NB4 (cell line): ENCODE results near the gene ABCF2.

Experiments used
- CTCF ChIP-seq: IDR thresholded peaks from one replicate; pipeline ENCODE4 v1.5.1; 2012; ENCODE audit warnings: low read depth, low read length
- MAX ChIP-seq: IDR thresholded peaks from 2 replicates; pipeline ENCODE4 v1.6.1; 2011; ENCODE audit warnings: low read depth, low read length
- POLR2A ChIP-seq: IDR thresholded peaks from 2 replicates; pipeline ENCODE4 v1.6.1; 2011; ENCODE audit warnings: mild to moderate bottlenecking; ENCODE audit not compliant: insufficient read length; ENCODE audit errors: extremely low read depth

- TF ChIP-seq CTCF (peak; percentile 66), POLR2A (no peak), MAX (no peak)
These were observed 58.8 kb downstream of the ABCF2 start for GRCh38 chr7:151168003-151168786.
